OCI-LY1 (cell line): ENCODE measurements around the gene ARID5B.
A peak's percentile ranks its signal among the peaks of the same experiment; 100 is the strongest.

ENCODE experiments used
- H2AFZ ChIP-seq: fragments of 200-600 bp; sonication (generic), shearing (Covaris generic); 2 replicates; pipeline ENCODE4 v1.6.0; 2014; ENCODE audit warnings: antibody characterized with exemption, mild to moderate bottlenecking, low read length
- H3F3A ChIP-seq: fragments of 200-600 bp; sonication (generic), shearing (Covaris generic); 2 replicates; pipeline ENCODE4 v1.6.0; 2014; ENCODE audit warnings: mild to moderate bottlenecking, antibody characterized with exemption, low read length, moderate library complexity; ENCODE audit not compliant: insufficient read depth
- H3K27ac ChIP-seq: fragments of 200-600 bp; sonication (generic); 2 replicates; pipeline ENCODE4 v1.5.1; 2014; ENCODE audit warnings: low read length, mixed run types, mild to moderate bottlenecking, low read depth; ENCODE audit not compliant: poor library complexity, severe bottlenecking
- H3K27me3 ChIP-seq: fragments of 200-600 bp; sonication (generic); 2 replicates; pipeline ENCODE4 v1.6.0; 2014; ENCODE audit warnings: antibody characterized with exemption, mild to moderate bottlenecking, low read length, moderate library complexity; ENCODE audit not compliant: insufficient read depth
- H3K36me3 ChIP-seq: fragments of 200-600 bp; sonication (generic); 2 replicates; pipeline ENCODE4 v1.6.1; 2014; ENCODE audit warnings: mild to moderate bottlenecking, antibody characterized with exemption, low read length, moderate library complexity, mixed read lengths; ENCODE audit not compliant: insufficient read depth
- H3K4me1 ChIP-seq: fragments of 200-600 bp; sonication (generic); 2 replicates; pipeline ENCODE4 v1.5.1; 2014; ENCODE audit warnings: mild to moderate bottlenecking, low read length, moderate library complexity; ENCODE audit not compliant: insufficient read depth, severe bottlenecking
- H3K4me2 ChIP-seq: fragments of 200-600 bp; sonication (generic), shearing (Covaris generic); 2 replicates; pipeline ENCODE4 v1.6.1; 2014; ENCODE audit warnings: low read length
- H3K4me3 ChIP-seq: fragments of 200-600 bp; sonication (generic); 2 replicates; pipeline ENCODE4 v1.5.1; 2014; ENCODE audit warnings: low read length, low read depth, mild to moderate bottlenecking, mixed read lengths; ENCODE audit not compliant: poor library complexity, severe bottlenecking
- H3K79me2 ChIP-seq: fragments of 200-600 bp; shearing (Covaris generic); 2 replicates; pipeline ENCODE4 v1.6.1; 2016; ENCODE audit warnings: mixed run types, low read length, mixed read lengths; ENCODE audit not compliant: insufficient read depth
- H3K9ac ChIP-seq: fragments of 200-600 bp; sonication (generic), shearing (Covaris generic); 2 replicates; pipeline ENCODE4 v1.6.1; 2014; ENCODE audit warnings: mild to moderate bottlenecking, low read length, mixed read lengths
- H3K9me2 ChIP-seq: fragments of 200-600 bp; sonication (generic), shearing (Covaris generic); 2 replicates; pipeline ENCODE4 v1.6.1; 2014; ENCODE audit warnings: low read depth, mild to moderate bottlenecking, low read length, mixed read lengths
- H3K9me3 ChIP-seq: fragments of 200-600 bp; shearing (Covaris generic); 2 replicates; pipeline ENCODE4 v1.6.1; 2014; ENCODE audit warnings: low read length, mixed read lengths
- H4K20me1 ChIP-seq: fragments of 200-600 bp; sonication (generic), shearing (Covaris generic); 2 replicates; pipeline ENCODE4 v1.6.0; 2016; ENCODE audit warnings: mild to moderate bottlenecking, low read length; ENCODE audit not compliant: insufficient read depth
- EZH2 ChIP-seq: fragments of 200-600 bp; sonication (generic), shearing (Covaris generic); IDR thresholded peaks from 2 replicates; pipeline ENCODE4 v1.8.0; 2017; ENCODE audit warnings: borderline replicate concordance, mixed run types, mild to moderate bottlenecking, antibody characterized with exemption, low read length, moderate library complexity, mixed read lengths
- TF ChIP-seq, protein P1 (sequence below): fragments of 200-600 bp; sonication (generic), shearing (Covaris generic); IDR thresholded peaks from 2 replicates; pipeline ENCODE4 v1.5.1; 2017; ENCODE audit warnings: mild to moderate bottlenecking, antibody characterized with exemption, low read length, moderate library complexity, mixed read lengths

ARID5B gene

GRCh38 chr10:61958311-61958710 lies 56.8 kb downstream of the ARID5B start:
- Histone ChIP-seq H3K9me3 (no peaks in the 10 kb centered on the region), H3K9me2 (no peaks in the 10 kb centered on the region), H4K20me1 (no peaks in the 10 kb centered on the region), H3K4me2 (peak overlapping the region; percentile 56), H3K4me1 (peaks cover 98% of the 10 kb centered on the region), H3K27ac (peak overlapping the region; percentile 98), H3K36me3 (peaks cover 13% of the 10 kb centered on the region), H2AFZ (no peak overlapping the region), H3K9ac (peak overlapping the region; percentile 64), H3K4me3 (no peak overlapping the region), H3F3A (no peaks in the 10 kb centered on the region; the same call in 1 of the 2 replicates), H3K27me3 (no peaks in the 10 kb centered on the region), H3K79me2 (peaks cover 3% of the 10 kb centered on the region; the same call in 1 of the 2 replicates)
- TF ChIP-seq, protein P1, sequence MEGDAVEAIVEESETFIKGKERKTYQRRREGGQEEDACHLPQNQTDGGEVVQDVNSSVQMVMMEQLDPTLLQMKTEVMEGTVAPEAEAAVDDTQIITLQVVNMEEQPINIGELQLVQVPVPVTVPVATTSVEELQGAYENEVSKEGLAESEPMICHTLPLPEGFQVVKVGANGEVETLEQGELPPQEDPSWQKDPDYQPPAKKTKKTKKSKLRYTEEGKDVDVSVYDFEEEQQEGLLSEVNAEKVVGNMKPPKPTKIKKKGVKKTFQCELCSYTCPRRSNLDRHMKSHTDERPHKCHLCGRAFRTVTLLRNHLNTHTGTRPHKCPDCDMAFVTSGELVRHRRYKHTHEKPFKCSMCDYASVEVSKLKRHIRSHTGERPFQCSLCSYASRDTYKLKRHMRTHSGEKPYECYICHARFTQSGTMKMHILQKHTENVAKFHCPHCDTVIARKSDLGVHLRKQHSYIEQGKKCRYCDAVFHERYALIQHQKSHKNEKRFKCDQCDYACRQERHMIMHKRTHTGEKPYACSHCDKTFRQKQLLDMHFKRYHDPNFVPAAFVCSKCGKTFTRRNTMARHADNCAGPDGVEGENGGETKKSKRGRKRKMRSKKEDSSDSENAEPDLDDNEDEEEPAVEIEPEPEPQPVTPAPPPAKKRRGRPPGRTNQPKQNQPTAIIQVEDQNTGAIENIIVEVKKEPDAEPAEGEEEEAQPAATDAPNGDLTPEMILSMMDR = no peak
- no peak for TF ChIP-seq EZH2

DNA sequence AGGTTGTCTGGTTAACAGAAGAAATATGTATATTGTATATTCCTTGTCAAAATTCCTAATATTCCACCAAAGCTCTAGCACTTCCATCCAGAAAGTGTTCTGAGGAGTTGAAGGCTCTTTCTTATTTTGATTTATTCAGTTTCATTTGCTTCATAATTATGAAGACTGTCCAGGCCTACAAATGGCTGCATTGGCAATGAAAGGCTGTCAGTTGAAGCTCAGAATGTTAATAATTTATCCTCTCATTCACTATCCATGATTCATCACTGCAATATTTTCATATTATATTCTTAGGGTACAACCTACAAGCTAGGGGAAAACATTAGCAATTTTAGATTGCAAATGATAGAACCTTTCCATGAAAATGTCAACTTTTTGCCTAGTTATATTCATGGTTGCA lies 57.3 kb downstream of the ARID5B start:
- no peak overlapping the region for H2AFZ ChIP-seq
- no peaks in the 10 kb centered on the region for H4K20me1 ChIP-seq
- TF ChIP-seq, protein P1 = no peak
- TF ChIP-seq EZH2 = no peak
- peaks cover 3% of the 10 kb centered on the region; the same call in 1 of the 2 replicates for H3K79me2 ChIP-seq
- H3F3A ChIP-seq = no peaks in the 10 kb centered on the region; the same call in 1 of the 2 replicates
- H3K27ac ChIP-seq = peak overlapping the region; percentile 98
- peak overlapping the region; percentile 56; the same call in 1 of the 2 replicates for H3K4me2 ChIP-seq
- no peaks in the 10 kb centered on the region for H3K9me3 ChIP-seq
- H3K9me2 ChIP-seq = no peaks in the 10 kb centered on the region
- no peak overlapping the region for H3K4me3 ChIP-seq
- H3K9ac ChIP-seq = peak overlapping the region; percentile 64
- H3K36me3 ChIP-seq = peaks cover 9% of the 10 kb centered on the region
- peaks cover 99% of the 10 kb centered on the region for H3K4me1 ChIP-seq
- H3K27me3 ChIP-seq = no peaks in the 10 kb centered on the region

DNA sequence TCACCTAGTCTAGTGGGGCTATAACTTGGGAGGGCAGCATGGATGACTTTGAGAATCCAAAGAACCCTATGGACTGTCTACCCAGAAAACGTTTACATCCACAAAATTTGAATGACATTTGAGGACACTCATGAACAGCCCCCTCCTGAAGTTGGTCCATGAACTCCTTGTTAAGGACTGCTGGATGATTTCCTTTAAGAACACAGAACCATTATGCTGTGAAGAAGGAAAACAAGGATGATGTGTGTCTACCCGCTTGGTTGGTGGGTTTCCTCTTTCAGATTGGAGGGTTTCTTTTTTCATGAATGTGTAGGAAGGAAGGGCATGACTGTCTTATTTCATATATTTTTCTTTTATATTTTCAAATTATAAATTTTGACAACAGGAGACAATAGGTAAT lies 58.3 kb downstream of the ARID5B start:
- Histone ChIP-seq H3K4me3 (no peak overlapping the region), H3K9me3 (no peaks in the 10 kb centered on the region), H3K36me3 (peaks cover 6% of the 10 kb centered on the region; the same call in 1 of the 2 replicates), H4K20me1 (no peaks in the 10 kb centered on the region), H2AFZ (no peak overlapping the region), H3K27ac (peak overlapping the region; percentile 98), H3K4me1 (peaks cover 100% of the 10 kb centered on the region), H3K9me2 (no peaks in the 10 kb centered on the region), H3K4me2 (peak overlapping the region; percentile 38; the same call in 1 of the 2 replicates), H3F3A (no peaks in the 10 kb centered on the region; the same call in 1 of the 2 replicates), H3K79me2 (peaks cover 13% of the 10 kb centered on the region; the same call in 1 of the 2 replicates), H3K9ac (peak overlapping the region; percentile 64), H3K27me3 (no peaks in the 10 kb centered on the region)
- TF ChIP-seq EZH2 = no peak
- TF ChIP-seq, protein P1 = no peak
